ENCODE data around the gene TLDC2.

The TLDC2 gene

GRCh38 chr20:36850759-36851158 is 25.2 kb upstream of the TLDC2 start:
- no peak for DNase-seq

DNA sequence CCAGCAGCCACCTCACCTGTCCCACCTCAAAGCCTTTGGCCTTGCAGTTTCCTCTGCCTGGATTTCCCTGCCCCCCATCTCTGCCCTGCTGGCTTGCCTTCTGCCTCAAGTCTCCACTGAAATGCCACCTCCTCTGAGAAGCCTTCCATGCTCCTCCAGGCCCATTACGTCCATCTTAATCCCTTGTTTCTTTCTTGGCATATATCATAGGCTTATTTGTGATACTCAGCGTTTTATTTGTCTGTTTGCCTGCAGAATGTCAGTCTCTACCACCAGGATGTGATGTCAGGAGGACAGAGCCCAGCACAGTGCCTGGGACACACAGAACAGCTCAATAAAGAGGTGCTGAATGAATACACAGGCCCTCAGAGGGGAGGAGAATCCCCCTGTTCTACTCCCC is 24.4 kb upstream of the TLDC2 start:
- no peak for DNase-seq

DNA sequence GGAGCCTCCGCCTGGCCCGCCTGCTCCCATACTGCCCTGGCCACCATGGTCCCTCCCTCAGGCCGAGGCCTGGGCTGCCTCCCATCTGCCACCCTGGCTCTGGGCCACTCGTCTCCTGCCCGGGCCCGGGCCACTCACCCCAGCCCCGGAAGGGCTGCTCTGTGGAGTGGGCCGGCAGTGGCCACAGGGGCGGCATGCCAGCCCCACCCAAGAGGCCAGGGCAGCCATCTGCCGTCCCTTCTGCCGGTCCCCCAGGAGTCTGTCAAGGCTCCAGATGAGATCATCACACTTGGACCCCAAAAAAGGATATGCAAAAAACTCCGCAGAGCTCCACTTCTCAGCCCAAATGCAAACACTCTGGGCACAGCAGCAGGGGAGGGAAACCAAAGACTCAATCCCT is 23.8 kb upstream of the TLDC2 start:
- DNase-seq, result no peak

DNA sequence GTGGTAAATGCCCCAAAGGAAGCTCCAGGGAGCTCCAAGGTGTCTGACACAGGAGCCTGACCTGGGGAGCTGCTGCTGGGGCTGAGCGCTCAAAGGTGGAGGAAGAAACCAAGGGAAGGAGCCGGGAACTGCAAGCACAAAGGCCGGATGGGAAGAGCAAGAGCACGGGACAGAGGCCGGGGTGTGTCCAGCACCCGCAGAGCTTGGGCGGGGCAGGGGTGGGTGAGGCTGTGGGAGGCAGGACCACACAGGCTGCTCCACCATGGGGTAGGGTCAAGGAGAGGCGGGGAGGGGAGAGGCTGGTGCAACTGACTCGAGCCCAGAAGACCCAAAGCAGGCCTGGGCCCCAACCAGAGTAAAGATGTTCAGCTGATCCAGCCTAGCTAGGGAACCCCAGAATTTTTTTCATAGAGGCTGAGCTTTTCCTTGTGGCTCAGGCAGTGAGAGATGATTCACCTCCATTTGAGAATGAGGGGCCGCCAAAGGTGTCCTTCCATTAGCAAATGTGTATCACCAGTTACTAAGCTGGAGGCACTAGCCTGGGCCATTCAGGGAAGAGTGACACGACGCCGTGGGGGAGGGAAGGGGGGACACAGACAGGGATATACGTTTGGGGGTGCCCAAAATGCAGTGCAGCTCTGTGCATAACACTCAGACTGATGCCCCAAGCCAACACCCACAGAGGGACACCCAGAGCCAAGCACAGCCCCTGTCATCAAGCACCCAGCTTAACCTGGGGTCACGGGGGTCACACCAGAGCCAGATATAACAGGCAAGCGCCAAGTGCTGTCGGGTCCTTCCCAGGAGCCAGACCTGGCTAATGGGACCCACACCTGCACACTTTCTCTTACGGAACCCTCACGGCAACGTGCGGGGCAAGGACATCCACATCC is 21.3 kb upstream of the TLDC2 start:
- no peak for DNase-seq

- DNase-seq, result no peak
These were observed 20.7 kb upstream of the TLDC2 start for GRCh38 chr20:36855241-36855657.

DNA sequence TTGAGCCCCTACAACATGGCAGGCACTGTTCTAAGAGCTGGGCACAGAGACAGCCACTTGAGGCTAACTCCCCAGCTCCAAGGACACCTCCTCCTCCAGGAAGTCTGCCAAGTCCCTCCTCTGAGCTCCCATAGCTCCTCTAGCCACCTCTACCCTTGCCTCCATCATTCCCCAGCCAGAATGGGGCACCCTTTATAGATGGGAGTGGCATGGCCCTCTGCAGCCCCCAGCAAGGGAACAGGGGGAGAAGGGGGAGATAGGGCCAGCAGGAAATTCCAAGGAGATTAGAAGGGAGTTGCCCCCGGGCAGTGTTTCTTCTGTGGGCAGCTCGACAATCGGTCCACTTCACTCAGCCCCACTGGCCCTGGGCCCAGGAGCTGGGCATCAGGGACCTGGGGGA is 19.7 kb upstream of the TLDC2 start:
- DNase-seq, result no peak

DNA sequence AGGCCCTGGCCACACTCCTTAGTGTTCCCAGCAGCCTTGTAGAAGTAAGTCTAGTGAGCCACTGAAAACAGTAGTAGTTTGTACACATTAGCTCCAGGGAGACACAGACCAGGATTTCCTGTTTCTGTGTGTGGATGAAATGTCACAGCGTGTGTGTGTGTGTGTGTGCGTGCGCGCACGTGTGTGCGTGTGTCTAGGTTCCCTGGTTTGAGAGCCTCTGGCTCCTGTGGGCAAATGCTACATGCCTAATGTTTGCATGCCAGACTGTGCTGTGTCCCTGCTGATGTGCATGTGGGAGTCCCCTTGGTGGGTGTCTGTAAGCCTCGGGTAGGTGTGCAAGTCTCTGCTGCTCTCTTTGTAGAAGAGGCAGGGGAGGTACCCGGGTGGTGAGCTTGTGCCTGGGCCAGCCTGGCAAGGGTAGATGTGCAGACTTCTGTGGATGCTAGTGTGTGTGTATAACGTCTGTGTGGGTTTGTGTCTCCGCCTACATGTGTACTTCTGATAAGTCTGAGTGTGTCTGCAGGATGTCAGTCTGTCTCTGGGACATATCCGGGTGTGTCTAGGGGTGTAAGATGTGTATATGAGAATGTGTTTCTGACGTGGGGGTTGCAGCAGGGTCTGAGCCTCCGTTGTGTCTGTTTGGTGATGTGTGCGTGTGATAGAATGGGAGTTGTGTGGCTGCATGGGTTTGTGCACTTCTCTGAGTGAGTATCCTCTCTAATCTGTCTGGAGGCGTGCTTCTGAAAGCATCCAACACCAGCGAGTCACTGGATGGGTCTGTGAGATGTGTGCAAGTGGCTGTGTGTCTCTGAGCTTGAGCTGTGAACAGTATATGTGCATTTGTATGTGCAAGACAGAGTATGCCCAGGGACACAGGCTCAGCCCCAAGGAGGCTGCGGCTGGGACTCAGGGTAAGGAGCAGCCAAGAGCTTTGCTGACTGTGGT is 19.0 kb upstream of the TLDC2 start:
- peak; percentile 33 to 51 for DNase-seq

- no peak for DNase-seq
These were observed 16.7 kb upstream of the TLDC2 start for GRCh38 chr20:36859282-36859555.

DNA sequence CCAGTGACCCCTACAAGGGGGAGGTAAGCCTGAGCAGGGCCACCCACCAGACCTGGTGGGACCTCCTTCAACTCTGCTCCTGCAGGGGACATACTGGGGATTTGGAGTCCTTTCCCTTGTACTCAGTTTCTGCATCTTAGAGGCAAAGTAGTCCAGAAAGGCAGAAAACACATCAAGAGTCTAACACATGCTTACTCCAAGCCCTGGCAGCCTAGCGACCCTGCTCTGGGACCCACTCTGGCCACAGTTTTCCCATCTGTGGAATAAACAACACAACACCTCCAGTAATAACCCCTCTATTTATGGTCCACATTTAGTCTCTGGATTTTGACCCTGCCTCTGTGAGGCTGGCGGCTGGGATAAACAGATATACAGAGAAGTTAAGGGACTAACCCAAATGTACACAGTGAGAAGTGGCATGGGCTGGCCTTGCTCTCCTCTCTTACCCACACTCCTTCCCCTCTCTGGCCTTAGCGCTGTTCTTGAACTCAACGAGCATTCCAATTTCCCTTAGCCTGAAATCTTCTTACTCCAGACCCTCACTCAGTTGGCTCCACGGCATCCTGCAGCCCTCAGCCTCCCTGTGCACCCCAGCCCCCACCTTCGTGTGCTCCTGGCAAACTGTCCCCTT is 16.1 kb upstream of the TLDC2 start:
- DNase-seq, result no peak

- no peak for DNase-seq
These were observed 15.6 kb upstream of the TLDC2 start for GRCh38 chr20:36860339-36860738.

- no peak for DNase-seq
These were observed 14.9 kb upstream of the TLDC2 start for GRCh38 chr20:36860811-36861624.

DNA sequence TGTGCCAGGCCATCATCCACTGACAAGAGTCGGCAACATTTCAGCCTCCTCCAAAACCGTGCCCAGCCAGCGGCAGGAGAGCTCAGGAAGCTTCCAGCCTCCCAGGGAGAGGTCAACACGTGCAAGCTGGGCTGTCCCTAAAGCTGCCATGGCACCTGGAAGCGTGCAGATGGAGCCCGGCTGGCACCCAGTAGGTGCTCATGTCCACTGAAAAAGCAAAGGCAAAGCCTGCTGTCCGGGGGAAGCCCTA is 14.4 kb upstream of the TLDC2 start:
- DNase-seq, result no peak

GRCh38 chr20:36861875-36862801 is 13.8 kb upstream of the TLDC2 start:
- DNase-seq, result no peak

DNA sequence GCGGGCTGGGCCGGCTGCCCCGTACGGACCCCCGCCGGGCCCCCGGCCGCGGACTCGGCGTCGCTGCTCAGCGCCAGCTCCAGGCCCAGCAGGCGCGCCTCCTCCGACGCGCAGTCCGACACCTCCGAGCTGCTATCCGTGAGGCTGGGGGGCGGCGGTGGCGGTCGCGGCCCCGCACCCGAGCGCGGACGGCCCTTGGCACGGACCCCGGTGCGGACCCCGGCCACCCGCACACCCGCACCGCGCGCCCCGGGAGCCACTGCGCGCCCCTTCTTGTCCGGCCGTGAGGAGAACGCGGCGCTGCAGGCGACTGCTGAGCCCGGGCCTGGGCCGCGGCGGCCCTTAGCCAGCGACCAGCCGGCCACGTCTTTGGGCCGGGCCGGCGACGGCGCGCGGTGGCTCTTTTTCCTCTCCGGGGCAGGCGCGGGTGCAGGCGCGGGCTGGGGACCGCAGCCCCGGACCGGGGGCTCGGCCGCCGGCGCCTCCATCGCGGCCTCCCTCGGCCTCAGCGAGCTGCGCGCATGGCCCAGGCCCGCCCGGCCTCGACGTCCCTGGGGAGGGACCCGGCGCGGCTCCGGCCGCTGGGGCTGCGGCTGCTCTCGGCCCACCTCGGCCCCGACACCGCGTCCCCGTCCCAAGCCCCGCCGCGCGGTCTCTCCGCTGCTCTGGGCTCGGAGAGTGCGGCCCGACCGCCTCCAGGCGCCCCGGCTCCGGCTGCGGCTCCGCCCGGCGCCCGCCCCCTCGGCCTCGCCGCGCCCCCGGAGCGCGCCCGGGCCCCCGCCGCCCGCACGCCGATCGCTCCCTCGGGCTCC is 12.9 kb upstream of the TLDC2 start:
- no peak for DNase-seq

GRCh38 chr20:36865076-36865860 is 10.7 kb upstream of the TLDC2 start:
- DNase-seq, result no peak

GRCh38 chr20:36865861-36866149 is 10.1 kb upstream of the TLDC2 start:
- DNase-seq, result no peak

DNA sequence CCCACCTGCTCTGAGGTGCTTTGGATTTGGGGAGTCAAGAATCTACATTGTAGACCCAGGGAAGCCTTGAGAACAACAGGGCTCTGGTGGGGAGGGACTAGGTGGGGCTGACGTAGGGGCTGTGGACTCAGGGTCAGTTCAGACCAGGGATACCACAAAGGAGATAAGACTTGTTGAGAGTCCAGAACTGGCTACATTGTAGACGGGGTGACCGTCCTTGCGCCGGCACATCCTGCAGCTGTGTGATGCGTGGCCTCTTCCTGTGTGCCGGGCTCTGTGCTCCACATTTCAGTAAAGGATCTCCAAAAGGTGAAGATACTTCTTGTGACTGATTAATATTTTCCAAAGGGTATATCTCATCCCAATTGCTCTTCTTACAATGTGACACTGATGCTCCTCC is 9.8 kb upstream of the TLDC2 start:
- no peak for DNase-seq

GRCh38 chr20:36866681-36867495 is 9.1 kb upstream of the TLDC2 start:
- no peak for DNase-seq

Measured in CD4-positive, alpha-beta T cell treated with Interferon alpha-2 for 1 hour (primary cell).